ENCODE data around the gene RAB40C.

The RAB40C gene

DNA sequence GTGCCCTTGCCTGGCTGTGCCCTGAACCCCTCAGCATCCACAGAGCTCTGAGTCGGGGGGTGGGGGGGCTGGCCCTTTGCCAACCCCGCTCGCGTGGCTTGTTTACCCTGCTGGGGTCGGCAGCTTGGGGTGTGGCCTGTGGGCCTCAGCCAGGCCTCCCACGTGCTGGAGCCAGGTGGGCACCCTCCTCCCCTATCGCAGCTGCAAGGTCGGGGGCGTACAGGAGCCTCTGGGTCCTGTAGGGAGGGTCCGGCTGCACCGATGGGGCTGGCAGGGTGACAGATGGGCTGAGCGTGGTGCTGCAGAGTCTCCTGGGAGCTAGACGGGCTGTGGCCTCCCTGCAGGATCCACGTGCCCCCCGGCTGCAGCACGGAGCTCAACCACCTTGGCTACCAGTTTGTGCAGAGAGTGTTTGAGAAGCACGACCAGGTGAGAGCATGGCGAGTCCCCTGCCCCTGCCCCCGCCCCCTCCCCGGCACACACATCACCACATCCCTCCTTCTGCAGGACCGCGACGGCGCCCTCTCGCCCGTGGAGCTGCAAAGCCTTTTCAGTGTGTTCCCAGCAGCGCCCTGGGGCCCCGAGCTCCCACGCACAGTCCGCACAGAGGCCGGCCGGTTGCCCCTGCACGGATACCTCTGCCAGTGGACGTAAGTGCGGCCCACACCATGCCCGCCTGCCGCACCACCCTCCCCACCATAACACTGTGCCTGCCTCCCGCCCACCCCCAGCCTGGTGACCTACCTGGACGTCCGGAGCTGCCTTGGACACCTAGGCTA, 81.7 kb downstream of the RAB40C start:
- DNase-seq = no peak

GRCh38 chr16:672371-672770, 82.5 kb downstream of the RAB40C start:
- DNase-seq = no peak

DNA sequence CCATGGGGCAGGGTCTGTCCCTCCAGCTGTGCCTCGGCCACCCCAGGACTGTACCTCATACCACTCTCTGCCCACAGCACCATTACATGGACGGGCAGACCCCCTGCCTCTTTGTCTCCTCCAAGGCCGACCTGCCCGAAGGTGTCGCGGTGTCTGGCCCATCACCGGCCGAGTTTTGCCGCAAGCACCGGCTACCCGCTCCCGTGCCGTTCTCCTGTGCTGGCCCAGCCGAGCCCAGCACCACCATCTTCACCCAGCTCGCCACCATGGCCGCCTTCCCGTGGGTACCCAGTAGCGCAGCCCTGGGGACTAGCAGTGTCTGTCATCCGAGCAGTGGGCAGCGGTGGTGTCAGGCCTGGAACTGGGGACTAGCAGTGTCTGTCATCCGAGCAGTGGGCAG, 83.0 kb downstream of the RAB40C start:
- DNase-seq = no peak

DNA sequence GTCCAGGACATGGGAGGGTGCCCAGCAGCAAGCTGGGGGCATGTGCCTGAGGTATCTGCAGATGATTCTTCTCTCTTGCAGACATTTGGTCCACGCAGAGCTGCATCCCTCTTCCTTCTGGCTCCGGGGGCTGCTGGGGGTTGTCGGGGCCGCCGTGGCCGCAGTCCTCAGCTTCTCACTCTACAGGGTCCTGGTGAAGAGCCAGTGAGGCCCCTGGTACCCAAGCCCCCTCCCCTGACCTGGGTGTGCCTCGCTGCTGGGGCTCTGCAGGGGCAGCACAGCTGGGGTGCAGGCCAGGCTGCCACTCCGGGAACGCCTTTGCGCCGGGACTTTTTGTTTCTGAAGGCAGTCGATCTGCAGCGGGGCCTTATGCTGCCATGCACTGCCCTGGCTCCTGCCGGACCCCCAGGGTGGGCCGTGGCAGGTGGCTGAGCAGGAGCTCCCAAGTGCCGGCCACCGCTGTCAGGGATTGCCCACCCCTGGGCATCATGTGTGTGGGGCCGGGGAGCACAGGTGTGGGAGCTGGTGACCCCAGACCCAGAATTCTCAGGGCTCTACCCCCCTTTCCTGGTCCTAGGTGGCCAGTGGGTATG, 83.6 kb downstream of the RAB40C start:
- DNase-seq = no peak

- DNase-seq = no peak
Measured at GRCh38 chr16:674214-674881, 84.5 kb downstream of the RAB40C start.

DNA sequence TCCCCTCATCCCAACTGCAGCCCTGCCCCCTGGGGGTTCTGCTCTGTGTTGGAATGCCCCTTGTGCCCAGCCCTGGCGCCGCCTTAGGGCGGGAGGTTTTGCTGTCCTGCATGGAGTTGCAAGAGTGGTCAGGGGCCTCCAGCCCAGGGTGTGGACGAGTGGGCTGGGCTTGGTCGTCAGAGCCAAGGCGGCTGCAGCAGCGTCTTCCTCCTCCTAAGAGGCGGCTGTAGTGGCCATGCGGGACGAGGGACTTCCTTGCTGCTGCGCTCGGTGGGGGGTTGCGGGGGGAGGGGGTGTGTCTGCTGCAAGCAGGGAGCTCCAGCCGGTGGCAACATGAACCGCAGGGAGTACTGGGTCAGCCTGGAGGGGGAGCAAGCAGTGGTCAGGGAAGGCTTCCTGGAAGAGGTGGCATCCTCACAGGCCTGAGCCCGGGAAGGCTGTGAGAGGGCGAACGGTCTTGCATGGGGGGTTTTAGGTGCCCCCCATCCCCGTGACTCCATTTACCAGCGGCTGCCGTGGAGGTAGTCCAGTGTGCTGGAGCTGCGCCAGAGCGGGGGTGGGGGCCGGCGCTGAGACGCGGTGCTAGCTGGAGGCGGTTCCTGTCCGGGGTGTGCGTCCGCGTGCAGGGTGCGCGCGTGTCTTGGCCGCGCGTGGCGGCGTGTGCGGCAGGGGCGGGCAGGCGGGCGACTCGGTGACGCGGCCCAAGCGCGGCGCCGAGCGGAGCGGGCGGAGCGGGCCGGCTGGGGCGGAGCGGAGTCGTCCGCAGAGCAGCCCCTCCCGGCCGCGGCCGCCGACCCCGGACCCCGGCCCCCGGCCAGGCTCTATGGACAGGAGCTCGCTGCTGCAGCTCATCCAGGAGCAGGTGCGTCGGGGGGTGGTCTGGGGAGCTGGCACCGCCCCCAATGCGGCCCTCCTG, 85.4 kb downstream of the RAB40C start, which contains the start of gene RHBDL1:
Gene RHBDL1 (plus strand): TSS at position 704 of the 916 bp plus-strand sequence. CDS start 120 bp downstream, at position 824.
- DNase-seq = no peak

DNA sequence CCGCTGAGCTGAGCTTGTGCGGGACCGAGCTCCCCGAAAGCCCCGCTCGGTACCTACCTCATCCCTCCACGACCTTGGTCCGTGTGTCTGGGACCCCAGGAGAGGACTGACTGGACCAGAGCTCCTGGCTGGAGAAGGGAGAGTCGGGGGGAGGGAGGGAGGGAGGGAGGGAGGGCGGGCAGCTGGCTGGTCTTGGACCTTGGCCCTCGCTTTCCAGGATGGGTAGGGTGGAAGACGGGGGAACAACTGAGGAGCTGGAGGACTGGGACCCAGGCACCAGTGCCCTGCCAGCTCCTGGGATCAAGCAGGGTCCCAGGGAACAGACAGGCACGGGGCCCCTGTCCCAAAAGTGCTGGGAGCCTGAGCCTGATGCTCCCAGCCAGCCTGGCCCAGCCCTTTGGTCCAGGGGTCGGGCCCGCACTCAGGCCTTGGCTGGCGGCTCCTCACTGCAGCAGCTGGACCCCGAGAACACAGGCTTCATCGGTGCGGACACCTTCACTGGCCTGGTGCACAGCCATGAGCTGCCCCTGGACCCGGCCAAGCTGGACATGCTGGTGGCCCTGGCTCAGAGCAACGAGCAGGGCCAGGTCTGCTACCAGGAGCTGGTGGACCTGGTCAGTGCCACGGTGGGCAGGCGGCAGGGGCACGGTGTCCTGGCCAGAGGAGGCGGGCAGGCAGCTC, 86.2 kb downstream of the RAB40C start:
- no peak for DNase-seq

GRCh38 chr16:676565-676902, 86.7 kb downstream of the RAB40C start:
- DNase-seq = no peak

DNA sequence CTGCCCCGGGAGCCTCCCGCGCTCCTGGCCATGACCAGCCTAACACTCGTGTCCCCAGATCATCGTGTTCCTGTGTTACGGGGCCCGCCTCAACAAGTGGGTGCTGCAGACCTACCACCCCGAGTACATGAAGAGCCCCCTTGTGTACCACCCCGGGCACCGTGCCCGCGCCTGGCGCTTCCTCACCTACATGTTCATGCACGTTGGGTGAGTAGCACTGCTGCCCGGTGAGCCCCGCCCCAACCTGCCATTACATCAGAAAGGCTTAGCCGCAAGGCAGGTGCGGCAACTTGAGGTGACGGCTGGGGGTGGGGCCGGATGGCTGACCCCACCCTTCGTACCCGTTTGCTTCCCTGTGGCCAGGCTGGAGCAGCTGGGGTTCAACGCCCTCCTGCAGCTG, 87.0 kb downstream of the RAB40C start:
- no peak for DNase-seq

DNA sequence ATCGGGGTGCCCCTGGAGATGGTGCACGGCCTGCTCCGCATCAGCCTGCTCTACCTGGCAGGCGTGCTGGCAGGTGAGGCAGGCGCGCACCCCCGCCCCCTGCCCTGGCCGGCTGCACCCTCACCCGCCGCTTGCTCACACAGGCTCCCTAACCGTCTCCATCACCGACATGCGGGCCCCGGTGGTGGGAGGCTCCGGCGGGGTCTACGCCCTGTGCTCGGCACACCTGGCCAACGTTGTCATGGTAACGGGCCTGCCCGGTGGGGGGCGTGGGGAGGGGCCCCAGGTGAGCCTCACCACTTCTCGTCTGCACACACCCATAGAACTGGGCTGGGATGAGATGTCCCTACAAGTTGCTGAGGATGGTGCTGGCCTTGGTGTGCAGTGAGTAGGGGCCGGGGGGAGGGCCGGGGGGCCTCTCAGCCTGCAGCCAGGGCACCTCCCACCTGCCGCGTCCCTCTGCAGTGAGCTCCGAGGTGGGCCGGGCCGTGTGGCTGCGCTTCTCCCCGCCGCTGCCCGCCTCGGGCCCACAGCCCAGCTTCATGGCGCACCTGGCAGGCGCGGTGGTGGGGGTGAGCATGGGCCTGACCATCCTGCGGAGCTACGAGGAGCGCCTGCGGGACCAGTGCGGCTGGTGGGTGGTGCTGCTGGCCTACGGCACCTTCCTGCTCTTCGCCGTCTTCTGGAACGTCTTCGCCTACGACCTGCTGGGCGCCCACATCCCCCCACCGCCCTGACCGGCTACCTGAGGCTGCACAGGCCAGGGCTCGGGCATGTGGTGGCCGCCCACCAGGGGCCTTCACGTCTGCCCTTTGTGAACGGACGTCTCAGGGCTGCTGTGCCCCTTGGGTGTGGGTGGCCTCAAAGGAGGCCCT, 87.7 kb downstream of the RAB40C start:
- DNase-seq = no peak

DNA sequence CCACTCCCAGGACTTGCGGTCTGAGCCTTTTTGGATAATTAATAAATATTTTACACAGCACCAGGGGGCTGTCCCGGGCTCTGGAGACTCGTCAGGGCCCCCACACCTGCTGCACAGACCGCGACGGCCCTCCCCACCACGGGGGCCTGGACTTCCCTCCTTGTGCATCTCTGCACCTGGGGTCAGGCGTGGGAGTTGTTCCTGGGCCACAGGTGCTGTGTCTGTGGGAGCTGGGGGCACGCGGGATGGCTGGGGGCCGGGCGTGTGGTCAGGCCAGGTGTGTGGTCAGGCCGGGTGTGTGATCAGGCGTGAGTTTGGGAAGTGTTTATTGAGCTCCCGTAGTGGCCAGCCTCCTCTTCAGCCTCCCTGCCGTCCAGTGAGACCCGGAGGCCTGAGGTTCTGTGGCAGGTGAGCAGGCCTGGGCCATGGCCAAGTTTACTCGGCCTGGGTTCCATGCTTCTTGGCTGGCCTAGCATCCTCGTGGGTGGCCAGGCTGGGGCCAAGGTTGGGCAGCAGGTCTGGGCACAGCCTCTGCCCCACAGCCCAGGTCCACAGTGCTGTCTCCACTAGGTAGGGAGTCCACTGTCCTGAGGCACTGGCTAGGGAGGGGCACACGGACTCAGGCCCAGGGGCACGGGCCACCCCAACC, 88.5 kb downstream of the RAB40C start:
- no peak for DNase-seq
